ENCODE results near the gene GNAI2. TPM values are rescaled to one million over a fixed set of nuclear protein-coding genes. Genes with fewer than 3 reads are reported as not detected.
A peak's percentile ranks its signal among the peaks of the same experiment; 100 is the strongest.

GNAI2 gene
- total RNA-seq, 1 donor from 2014 or later = 372 TPM

DNA sequence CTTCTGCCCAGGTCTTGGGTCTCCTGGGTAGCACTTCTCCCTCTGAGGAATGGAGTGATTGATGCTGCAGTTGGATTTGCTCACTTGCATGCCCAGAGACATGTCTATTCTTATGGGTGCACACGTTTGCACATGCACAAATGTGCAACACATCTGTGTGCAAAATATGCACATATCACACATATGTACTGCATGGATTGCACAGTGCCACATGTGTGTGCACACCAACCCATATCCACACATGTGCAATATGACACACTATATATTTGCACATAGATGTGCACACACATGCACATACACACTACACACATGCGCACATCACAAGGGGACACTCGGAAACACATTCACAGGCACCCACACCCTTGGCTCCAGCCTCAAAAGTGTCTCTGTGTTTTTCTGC, 32.3 kb downstream of the GNAI2 start:
- TF ChIP-seq, protein P1, sequence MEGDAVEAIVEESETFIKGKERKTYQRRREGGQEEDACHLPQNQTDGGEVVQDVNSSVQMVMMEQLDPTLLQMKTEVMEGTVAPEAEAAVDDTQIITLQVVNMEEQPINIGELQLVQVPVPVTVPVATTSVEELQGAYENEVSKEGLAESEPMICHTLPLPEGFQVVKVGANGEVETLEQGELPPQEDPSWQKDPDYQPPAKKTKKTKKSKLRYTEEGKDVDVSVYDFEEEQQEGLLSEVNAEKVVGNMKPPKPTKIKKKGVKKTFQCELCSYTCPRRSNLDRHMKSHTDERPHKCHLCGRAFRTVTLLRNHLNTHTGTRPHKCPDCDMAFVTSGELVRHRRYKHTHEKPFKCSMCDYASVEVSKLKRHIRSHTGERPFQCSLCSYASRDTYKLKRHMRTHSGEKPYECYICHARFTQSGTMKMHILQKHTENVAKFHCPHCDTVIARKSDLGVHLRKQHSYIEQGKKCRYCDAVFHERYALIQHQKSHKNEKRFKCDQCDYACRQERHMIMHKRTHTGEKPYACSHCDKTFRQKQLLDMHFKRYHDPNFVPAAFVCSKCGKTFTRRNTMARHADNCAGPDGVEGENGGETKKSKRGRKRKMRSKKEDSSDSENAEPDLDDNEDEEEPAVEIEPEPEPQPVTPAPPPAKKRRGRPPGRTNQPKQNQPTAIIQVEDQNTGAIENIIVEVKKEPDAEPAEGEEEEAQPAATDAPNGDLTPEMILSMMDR (IDR thresholded peaks at IDR 0.05) = no peak
- no peak for ATAC-seq
- H3K4me3 ChIP-seq = peak overlapping the region; percentile 62

DNA sequence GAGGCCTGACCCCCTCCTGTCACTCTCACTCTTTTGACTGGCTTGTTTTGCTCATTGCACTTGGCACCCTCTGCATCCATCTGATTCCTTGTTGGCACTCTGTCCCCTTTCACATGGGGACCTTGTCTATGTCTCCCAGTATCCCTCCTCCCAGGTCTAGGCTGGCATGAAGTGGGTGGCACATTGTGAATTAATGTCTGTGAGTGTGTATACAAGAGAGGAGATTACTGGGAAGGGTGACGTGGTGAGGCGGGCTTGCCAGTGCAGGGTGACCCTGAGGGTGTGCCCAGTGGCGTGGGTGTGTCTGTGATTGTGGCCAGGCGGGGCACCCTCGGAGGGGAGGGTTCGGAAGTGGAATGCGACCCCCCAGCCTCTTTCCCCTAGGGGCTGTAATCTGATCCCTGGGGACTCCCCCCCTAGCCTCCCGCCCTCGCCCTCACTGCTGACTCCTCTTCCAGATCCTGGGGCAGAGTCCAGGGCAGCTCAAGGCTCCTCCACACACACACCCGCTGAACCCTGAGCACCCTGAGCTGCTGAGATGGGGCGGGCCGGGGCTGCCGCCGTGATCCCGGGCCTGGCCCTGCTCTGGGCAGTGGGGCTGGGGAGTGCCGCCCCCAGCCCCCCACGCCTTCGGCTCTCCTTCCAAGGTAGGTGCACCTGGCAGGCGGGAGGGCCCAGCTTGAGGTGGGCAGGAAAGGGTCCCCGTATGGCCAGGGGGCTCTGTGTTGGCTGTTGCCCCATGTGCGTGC, 32.9 kb downstream of the GNAI2 start, which contains the start of gene SEMA3B:
Gene SEMA3B, plus strand, starts transcription at position 445 of the 749 bp plus-strand sequence. Its CDS starts 94 bp downstream, at position 539.
- Histone ChIP-seq H3K4me3 (peak within 1 kb of the TSS; percentile 62), H3K36me3 (no peaks in the 10 kb centered on the region), H3K27ac (peak within 1 kb of the TSS; percentile 93), H3K9me3 (no peaks in the 10 kb centered on the region), H3K27me3 (ENCODE audit: low read depth) (no peaks in the 10 kb centered on the region), H3K4me1 (peaks cover 76% of the 10 kb centered on the region)
- TF ChIP-seq, protein P1 (IDR thresholded peaks at IDR 0.05) = no peak
- ATAC-seq (peak; percentile 67), DNase-seq (peak; percentile 88)
- intact Hi-C loops (cut with DNase I) = no loop called here

More for the DNA sequence above, 32.3 kb downstream of the GNAI2 start:
- H3K9me3 ChIP-seq = no peaks in the 10 kb centered on the region
- no peaks in the 10 kb centered on the region for H3K27me3 ChIP-seq (ENCODE audit: low read depth)
- peak overlapping the region; percentile 93 for H3K27ac ChIP-seq
- no peaks in the 10 kb centered on the region for H3K36me3 ChIP-seq
- intact Hi-C loops (cut with DNase I) = no loop called here
- DNase-seq = no peak
- H3K4me1 ChIP-seq = peaks cover 73% of the 10 kb centered on the region

DNA sequence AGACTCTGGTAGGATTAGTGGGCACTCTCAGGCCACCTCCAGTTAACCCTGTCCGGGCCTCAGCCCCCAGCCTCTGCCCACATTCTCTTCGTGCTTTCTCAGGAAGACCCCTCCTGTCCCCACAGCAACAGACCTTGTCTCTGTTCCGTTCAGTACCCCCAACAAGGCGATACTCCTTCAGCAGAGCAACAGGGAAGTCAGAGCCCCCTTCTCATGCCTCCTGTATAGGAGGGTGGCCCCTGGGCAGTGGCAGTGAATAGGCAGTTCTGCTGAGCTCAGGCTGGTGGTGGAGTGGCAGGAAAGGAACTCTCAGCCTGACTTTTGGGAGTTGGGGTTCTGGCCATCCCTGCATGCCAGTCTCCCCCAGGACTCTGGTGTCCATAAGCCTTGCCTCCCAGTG, 33.5 kb downstream of the GNAI2 start:
- Histone ChIP-seq H3K27ac (peak overlapping the region; percentile 93), H3K4me3 (peak overlapping the region; percentile 62), H3K9me3 (no peaks in the 10 kb centered on the region), H3K36me3 (no peaks in the 10 kb centered on the region), H3K27me3 (ENCODE audit: low read depth) (peaks cover 1% of the 10 kb centered on the region), H3K4me1 (peaks cover 76% of the 10 kb centered on the region)
- TF ChIP-seq, protein P1 (IDR thresholded peaks at IDR 0.05) = no peak
- ATAC-seq (no peak), DNase-seq (no peak)
- intact Hi-C loops (cut with DNase I) = no loop called here

DNA sequence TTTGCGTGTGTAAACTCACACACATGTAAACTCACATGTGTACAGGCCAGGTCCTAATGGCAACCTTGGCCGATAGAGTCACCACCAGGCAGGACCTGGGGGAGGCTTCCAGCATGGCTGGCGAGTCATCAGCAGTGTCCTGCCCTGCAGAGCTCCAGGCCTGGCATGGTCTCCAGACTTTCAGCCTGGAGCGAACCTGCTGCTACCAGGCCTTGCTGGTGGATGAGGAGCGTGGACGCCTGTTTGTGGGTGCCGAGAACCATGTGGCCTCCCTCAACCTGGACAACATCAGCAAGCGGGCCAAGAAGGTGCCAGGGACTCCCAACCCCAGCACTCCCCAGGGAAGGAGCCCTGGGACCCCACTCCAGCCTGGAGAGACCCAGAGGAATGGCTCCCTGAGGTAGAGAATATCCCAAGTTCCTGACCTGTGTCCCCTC, 34.0 kb downstream of the GNAI2 start:
- peak overlapping the region; percentile 62 for H3K4me3 ChIP-seq
- intact Hi-C loops (cut with DNase I) = no loop called here
- H3K27me3 ChIP-seq (ENCODE audit: low read depth) = peaks cover 6% of the 10 kb centered on the region
- ATAC-seq = no peak
- no peaks in the 10 kb centered on the region for H3K9me3 ChIP-seq
- no peak for DNase-seq
- TF ChIP-seq, protein P1 (IDR thresholded peaks at IDR 0.05) = no peak
- H3K27ac ChIP-seq = peak overlapping the region; percentile 93
- H3K4me1 ChIP-seq = peaks cover 74% of the 10 kb centered on the region
- no peaks in the 10 kb centered on the region for H3K36me3 ChIP-seq

- DNase-seq = no peak
- intact Hi-C loops (cut with DNase I) = no loop called here
- H3K27me3 ChIP-seq (ENCODE audit: low read depth) = peaks cover 13% of the 10 kb centered on the region
- H3K36me3 ChIP-seq = no peaks in the 10 kb centered on the region
- no peak for ATAC-seq
- peaks cover 68% of the 10 kb centered on the region for H3K4me1 ChIP-seq
- no peaks in the 10 kb centered on the region for H3K9me3 ChIP-seq
- peak overlapping the region; percentile 18 for H3K27ac ChIP-seq
- peak overlapping the region; percentile 62 for H3K4me3 ChIP-seq
- TF ChIP-seq, protein P1 (IDR thresholded peaks at IDR 0.05) = no peak
Observed at GRCh38 chr3:50270422-50271224, 34.6 kb downstream of the GNAI2 start.

All from lower lobe of right lung (tissue), 2 donors.